ENCODE measurements around the gene TUT4. TPM values are rescaled to one million over a fixed set of nuclear protein-coding genes. Genes with fewer than 3 reads are reported as not detected.
A peak's percentile ranks its signal among the peaks of the same experiment; 100 is the strongest.

The TUT4 gene
- total and polyA plus RNA-seq, 2 experiments from 2014 or later = 14.9 to 18.9 TPM

GRCh38 chr1:52403566-52404115, 149.3 kb downstream of the TUT4 start:
- in situ Hi-C loops (cut with MboI) = no loop called here
- H3K4me1 ChIP-seq (ENCODE audit: insufficient read depth) = peaks cover 11% of the 10 kb centered on the region
- peak overlapping the region; percentile 89 for H3K27ac ChIP-seq
- H4K20me1 ChIP-seq (ENCODE audit: insufficient read depth) = no peaks in the 10 kb centered on the region
- H3K4me3 ChIP-seq = peak overlapping the region; percentile 100
- 0 to 1% methylated on average over 16 of the region's 16 CpGs for WGBS, 2 experiments (ENCODE audit: low coverage in 1 of 2, low lambda C conversion rate in 2 of 2, missing lambda C conversion rate in 2 of 2)
- H3K79me2 ChIP-seq (ENCODE audit: insufficient read depth) = peaks cover 55% of the 10 kb centered on the region
- TF ChIP-seq EZH2phosphoT487 (IDR thresholded peaks at IDR 0.05; ENCODE audit: insufficient read depth, low read depth) (no peak), EZH2 (IDR thresholded peaks at IDR 0.05; ENCODE audit: insufficient read depth, poor library complexity, severe bottlenecking) (no peak)
- peak overlapping the region; percentile 97 for H3K9ac ChIP-seq
- peak; percentile 92 for DNase-seq
- H3K27me3 ChIP-seq (replicated peaks; ENCODE audit: insufficient read depth) = no peaks in the 10 kb centered on the region
- peak overlapping the region; percentile 99 for H2AFZ ChIP-seq
- H3K36me3 ChIP-seq (ENCODE audit: low read depth) = peaks cover 20% of the 10 kb centered on the region; the same call in 1 of the 2 replicates
- H3K9me2 ChIP-seq (ENCODE audit: insufficient read depth) = no peaks in the 10 kb centered on the region
- no peaks in the 10 kb centered on the region for H3F3A ChIP-seq (ENCODE audit: insufficient read depth)
- H3K4me2 ChIP-seq (ENCODE audit: unreplicated experiment) = peak overlapping the region; percentile 89
- no peaks in the 10 kb centered on the region for H3K9me3 ChIP-seq (ENCODE audit: low read depth)

DNA sequence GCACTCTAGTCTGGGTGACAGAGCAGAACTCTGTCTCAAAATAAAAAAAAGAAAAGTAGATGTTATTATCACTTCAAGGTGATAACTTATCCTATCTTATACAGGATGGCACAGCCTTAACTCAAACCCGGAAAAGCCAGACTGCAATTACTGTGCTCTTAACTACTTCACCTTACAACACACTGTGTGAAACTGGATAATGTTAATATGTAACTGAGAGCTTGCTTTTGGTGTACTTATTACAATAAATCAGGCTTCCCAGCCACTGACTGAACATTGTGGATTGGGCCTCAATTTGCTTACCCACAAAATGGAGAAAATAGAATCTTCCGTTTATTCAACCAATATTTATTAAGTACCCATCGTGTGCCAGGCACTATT, 150.0 kb downstream of the TUT4 start:
- Histone ChIP-seq H3K27ac (no peak overlapping the region), H4K20me1 (ENCODE audit: insufficient read depth) (no peaks in the 10 kb centered on the region), H3K9ac (peak overlapping the region; percentile 97), H3K4me1 (ENCODE audit: insufficient read depth) (peaks cover 11% of the 10 kb centered on the region), H3K9me2 (ENCODE audit: insufficient read depth) (no peaks in the 10 kb centered on the region), H3K9me3 (ENCODE audit: low read depth) (no peaks in the 10 kb centered on the region), H3K4me2 (ENCODE audit: unreplicated experiment) (peak overlapping the region; percentile 89), H3K27me3 (replicated peaks; ENCODE audit: insufficient read depth) (no peaks in the 10 kb centered on the region), H3K4me3 (peak overlapping the region; percentile 100), H3F3A (ENCODE audit: insufficient read depth) (no peaks in the 10 kb centered on the region), H3K36me3 (ENCODE audit: low read depth) (peaks cover 13% of the 10 kb centered on the region; the same call in 1 of the 2 replicates), H3K79me2 (ENCODE audit: insufficient read depth) (peaks cover 47% of the 10 kb centered on the region), H2AFZ (peak overlapping the region; percentile 99)
- TF ChIP-seq EZH2phosphoT487 (IDR thresholded peaks at IDR 0.05; ENCODE audit: insufficient read depth, low read depth) = no peak
- no peak for TF ChIP-seq EZH2 (IDR thresholded peaks at IDR 0.05; ENCODE audit: insufficient read depth, poor library complexity, severe bottlenecking)
- DNase-seq = peak; percentile 1
- in situ Hi-C loops (cut with MboI) = no loop called here
- WGBS, 2 experiments (ENCODE audit: low coverage in 1 of 2, low lambda C conversion rate in 2 of 2, missing lambda C conversion rate in 2 of 2) = 34 to 35% methylated on average over 3 of the region's 3 CpGs

GRCh38 chr1:52400131-52400530, 152.8 kb downstream of the TUT4 start:
- in situ Hi-C loops (cut with MboI) = no loop called here
- 96 to 98% methylated on average over 6 of the region's 6 CpGs for WGBS, 2 experiments (ENCODE audit: low coverage in 1 of 2, low lambda C conversion rate in 2 of 2, missing lambda C conversion rate in 2 of 2)
- no peak overlapping the region for H3K4me3 ChIP-seq

DNA sequence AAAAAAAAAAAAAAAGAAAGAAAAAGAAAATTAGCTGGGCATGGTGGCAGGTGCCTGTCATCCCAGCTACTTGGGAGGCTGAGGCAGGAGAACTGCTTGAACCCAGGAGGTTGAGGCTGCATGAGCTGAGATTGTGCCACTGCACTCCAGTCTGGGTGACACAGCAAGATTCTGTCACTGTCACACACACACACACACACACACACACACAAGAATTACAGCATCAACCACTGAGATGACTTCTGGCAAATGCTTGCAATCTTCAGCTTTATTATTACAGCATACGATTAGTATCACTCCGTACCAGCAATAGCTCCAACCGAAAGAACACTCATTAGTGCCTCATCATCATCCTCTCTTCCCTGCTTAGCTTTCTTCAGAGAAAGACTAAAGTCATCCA, 153.3 kb downstream of the TUT4 start:
- TF ChIP-seq EZH2phosphoT487 (IDR thresholded peaks at IDR 0.05; ENCODE audit: insufficient read depth, low read depth) (no peak), EZH2 (IDR thresholded peaks at IDR 0.05; ENCODE audit: insufficient read depth, poor library complexity, severe bottlenecking) (no peak)
- no peak for DNase-seq
- H3K27ac ChIP-seq = no peak overlapping the region
- no peak overlapping the region for H3K4me2 ChIP-seq (ENCODE audit: unreplicated experiment)
- 0 out of 2 replicates have a peak, but pooled peaks cover 5% of the 10 kb centered on the region for H3K4me1 ChIP-seq (ENCODE audit: insufficient read depth)
- H4K20me1 ChIP-seq (ENCODE audit: insufficient read depth) = no peaks in the 10 kb centered on the region
- no peak overlapping the region for H2AFZ ChIP-seq
- in situ Hi-C loops (cut with MboI) = no loop called here
- H3K9me3 ChIP-seq (ENCODE audit: low read depth) = no peaks in the 10 kb centered on the region
- no peaks in the 10 kb centered on the region for H3K9me2 ChIP-seq (ENCODE audit: insufficient read depth)
- H3K27me3 ChIP-seq (replicated peaks; ENCODE audit: insufficient read depth) = no peaks in the 10 kb centered on the region
- H3K36me3 ChIP-seq (ENCODE audit: low read depth) = no peaks in the 10 kb centered on the region
- WGBS, 2 experiments (ENCODE audit: low coverage in 1 of 2, low lambda C conversion rate in 2 of 2, missing lambda C conversion rate in 2 of 2) = 99 to 100% methylated on average over 3 of the region's 3 CpGs
- H3K4me3 ChIP-seq = no peak overlapping the region
- no peaks in the 10 kb centered on the region for H3F3A ChIP-seq (ENCODE audit: insufficient read depth)
- H3K79me2 ChIP-seq (ENCODE audit: insufficient read depth) = peaks cover 15% of the 10 kb centered on the region
- H3K9ac ChIP-seq = no peak overlapping the region

More at GRCh38 chr1:52400131-52400530, 152.8 kb downstream of the TUT4 start:
- no peaks in the 10 kb centered on the region for H3K27me3 ChIP-seq (replicated peaks; ENCODE audit: insufficient read depth)
- no peaks in the 10 kb centered on the region for H4K20me1 ChIP-seq (ENCODE audit: insufficient read depth)
- TF ChIP-seq EZH2 (IDR thresholded peaks at IDR 0.05; ENCODE audit: insufficient read depth, poor library complexity, severe bottlenecking) (no peak), EZH2phosphoT487 (IDR thresholded peaks at IDR 0.05; ENCODE audit: insufficient read depth, low read depth) (no peak)
- peaks cover 20% of the 10 kb centered on the region for H3K79me2 ChIP-seq (ENCODE audit: insufficient read depth)
- H3K9ac ChIP-seq = no peak overlapping the region
- no peaks in the 10 kb centered on the region for H3K9me2 ChIP-seq (ENCODE audit: insufficient read depth)
- no peaks in the 10 kb centered on the region for H3K36me3 ChIP-seq (ENCODE audit: low read depth)
- no peaks in the 10 kb centered on the region for H3F3A ChIP-seq (ENCODE audit: insufficient read depth)
- H3K4me2 ChIP-seq (ENCODE audit: unreplicated experiment) = no peak overlapping the region
- H3K4me1 ChIP-seq (ENCODE audit: insufficient read depth) = 0 out of 2 replicates have a peak, but pooled peaks cover 5% of the 10 kb centered on the region
- no peak overlapping the region for H2AFZ ChIP-seq
- no peaks in the 10 kb centered on the region for H3K9me3 ChIP-seq (ENCODE audit: low read depth)
- H3K27ac ChIP-seq = no peak overlapping the region
- DNase-seq = no peak
